GM19397 (cell line): ENCODE results near the gene DDRGK1.

Experiments
- ATAC-seq: cut with Tn5 transposase; IDR thresholded peaks from one replicate; pipeline ENCODE4 v1.9.1; 2021; ENCODE audit warnings: mild to moderate bottlenecking, moderate library complexity; ENCODE audit not compliant: unreplicated experiment

The DDRGK1 gene

DNA sequence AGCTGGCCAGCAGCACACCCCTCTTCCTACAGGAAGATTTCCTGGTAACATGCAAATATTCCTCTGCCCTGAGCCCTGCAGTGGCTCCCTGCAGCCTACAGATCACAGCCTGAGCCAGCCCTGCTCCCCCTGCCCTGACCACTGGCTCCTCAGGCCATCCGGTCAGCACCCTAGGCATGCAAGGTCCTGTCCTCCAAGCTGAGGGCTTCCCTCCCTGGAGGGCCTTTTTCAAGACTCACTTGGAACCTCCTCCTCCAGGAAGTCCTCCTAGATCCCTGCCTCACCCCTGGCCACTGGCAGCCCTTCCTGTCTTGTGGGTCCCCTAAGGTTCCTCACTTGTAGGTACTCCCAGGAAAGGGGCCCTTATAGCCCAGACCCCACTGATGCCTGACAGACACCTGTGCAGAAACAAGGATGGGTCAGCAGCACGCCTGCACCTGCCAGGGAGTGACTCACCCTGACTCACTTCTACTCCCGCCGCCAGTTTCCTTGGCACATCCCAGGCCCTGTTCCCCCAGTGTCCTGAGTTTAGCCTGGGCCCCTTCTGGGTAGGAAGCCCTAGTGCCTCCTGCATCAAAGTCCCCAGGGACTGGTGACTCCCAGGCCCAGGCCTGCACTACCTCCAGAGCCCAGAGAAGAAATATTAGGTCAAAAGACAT is 31.3 kb upstream of the DDRGK1 start:
- no peak for ATAC-seq

DNA sequence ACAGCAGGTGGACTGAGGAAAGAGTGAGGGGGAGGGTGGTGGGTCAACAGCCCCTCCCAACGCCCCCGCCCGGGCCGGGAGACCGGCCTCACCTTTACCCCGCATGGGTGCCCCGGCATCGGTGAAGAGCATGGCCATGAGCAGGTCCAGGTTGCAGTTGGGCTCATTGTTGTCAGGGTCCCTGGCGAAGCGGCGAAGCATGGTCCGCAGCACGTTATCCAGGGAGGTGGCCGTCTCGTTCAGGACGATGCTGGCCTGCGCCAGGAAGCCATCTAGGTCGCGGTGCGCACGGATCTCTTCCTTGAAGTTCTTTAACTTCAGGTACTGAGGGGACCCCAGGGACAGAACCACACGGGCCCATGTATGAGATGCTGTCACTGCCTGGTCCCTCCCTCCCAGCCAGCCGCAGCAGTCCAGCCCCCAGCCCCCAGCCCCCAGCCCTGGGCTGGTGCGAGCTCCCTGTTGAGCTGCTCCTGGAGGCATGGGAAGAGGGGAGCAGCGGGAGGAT is 29.6 kb upstream of the DDRGK1 start:
- no peak for ATAC-seq

DNA sequence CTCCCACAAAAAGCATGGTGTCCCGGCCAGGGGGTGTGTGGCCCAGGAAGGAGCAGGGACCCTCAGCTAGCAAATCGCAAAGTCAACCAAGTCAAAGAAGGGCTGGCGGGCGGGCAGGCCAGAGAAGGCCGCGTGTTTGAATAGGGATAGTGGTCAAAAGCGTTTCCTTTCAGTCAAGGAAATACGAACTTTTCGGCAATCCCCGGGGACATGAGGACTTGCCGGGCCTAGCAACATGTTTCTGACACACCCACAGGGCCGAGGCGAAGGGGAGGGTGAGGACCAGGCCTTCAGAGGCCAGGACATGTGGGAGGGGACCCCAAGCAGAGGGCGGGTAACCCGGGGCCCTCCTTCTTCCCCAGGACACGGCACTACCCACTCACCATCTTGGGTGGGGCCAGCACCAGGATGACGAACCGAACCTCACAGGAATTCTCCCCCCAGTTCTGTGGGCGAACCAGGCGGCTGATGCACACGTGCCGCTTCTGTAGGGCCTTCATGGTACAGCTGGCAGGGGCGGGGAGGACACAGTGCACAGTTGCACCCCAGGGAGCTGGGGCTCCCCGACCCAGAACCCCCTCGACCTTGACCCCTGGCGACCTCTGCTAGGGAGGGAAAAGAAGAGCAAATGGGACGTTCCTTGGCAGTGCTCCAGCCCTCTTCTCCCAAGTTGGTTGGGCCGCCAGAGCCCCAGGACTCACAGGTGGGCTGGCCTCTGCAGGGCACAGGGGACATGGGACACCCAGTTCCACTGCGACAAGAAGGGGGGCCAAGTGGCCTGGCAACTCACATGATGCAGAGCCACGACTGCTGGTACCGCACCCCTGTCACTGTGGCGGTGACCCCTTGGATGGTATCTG is 28.9 kb upstream of the DDRGK1 start:
- ATAC-seq = no peak

DNA sequence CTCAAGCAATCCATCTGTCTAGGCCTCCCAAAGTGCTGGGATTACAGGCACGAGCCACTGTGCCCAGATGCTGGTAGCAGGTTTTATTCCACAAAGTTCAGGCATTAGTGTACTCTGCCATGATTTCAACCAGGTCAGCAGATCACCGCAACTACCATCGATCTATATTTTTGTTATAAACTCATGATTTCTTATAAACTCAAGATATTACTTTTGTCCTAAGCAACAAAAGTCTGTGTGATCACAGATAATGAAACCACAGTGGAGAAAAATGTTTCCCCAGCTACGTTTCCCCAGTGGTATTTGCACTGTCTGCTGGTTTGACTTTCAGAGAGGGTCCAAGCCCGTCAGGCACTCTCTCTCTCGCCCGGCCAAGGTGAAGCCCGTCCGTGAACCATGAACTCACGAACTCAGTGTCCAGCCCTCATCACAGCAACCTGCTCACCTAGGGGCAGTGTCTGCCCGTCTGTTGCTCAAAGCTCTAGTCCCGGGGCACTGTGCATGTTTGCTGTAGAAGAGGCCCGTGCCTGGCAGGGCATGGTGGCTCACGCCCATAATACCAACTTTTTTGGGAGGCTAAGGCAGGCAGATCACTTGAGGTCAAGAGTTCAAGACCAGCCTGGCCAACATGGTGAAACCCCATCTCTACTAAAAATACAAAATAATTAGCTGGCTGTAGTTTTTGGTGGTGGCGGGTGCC is 27.6 kb upstream of the DDRGK1 start:
- no peak for ATAC-seq

DNA sequence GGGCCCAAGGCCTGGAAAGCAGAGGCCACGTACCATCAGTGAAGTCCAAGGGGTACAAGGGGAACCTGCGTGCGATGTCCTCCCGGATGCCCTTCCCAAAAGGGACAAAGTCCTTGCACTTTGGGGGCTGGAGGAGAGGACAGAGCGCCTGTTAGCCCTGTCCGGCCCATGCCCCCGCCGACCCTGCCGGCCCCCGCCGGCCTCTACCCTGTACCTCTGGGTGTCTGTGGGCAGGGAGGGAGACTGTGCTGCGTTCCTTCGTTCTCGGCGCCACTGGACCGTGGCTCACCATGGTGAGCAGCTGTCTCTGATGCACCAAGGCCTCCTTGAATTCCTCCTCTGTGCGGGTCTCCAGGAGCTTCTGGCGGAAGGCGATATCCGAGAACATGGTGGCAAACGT is 26.6 kb upstream of the DDRGK1 start:
- no peak for ATAC-seq

DNA sequence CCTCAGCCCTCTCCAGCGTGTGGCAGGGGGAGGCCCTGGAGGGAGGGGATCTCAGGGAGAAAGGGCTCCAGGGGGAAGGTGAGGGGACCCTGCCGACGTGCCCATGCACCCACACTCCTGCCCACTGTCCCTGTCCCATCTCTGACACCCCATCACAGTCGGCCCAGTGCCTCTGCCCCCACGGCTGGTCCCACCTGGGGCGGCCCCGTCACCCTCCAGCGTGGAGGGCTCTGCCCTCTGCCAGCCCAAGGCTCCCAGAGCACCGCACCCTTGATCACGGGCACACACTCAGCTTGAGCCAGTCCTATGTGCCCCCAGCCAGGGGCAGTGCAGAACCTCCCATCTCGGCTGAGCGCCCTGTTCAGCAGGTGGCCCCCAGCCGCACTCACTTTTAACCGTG is 25.3 kb upstream of the DDRGK1 start:
- ATAC-seq = no peak

DNA sequence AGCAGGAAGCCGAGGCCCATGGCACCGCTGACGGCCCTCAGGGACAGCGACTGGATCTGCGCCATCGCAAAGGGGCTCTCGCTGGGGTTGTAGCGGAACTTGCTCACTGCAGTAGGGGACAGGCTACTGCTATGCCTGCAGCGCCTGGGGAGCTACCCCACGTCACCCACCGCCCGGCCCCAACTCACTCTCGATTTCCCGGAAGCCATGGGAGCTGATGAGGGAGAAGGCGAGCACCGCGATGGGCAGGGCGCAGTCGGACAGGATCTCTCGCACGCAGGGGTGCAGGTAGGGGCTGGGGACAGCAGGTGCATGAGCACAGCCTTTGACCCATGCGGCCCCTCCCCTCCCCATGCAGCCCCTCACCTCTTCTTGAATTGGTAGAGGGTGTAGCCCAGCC is 24.7 kb upstream of the DDRGK1 start:
- ATAC-seq = no peak

DNA sequence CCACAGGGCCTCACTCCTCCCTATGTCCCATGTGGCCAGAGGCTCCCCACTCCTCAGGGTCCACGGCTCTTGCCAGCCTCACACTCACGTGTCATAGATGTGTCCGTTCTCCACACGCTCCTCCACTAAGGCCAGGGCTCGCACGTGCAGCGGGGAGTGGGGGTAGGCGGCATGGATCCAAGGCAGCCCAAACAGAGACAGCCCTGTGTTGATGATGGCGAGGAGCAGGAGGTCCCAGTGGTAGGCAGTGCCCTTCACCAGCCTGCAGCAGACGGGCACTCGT is 24.2 kb upstream of the DDRGK1 start:
- ATAC-seq = no peak

DNA sequence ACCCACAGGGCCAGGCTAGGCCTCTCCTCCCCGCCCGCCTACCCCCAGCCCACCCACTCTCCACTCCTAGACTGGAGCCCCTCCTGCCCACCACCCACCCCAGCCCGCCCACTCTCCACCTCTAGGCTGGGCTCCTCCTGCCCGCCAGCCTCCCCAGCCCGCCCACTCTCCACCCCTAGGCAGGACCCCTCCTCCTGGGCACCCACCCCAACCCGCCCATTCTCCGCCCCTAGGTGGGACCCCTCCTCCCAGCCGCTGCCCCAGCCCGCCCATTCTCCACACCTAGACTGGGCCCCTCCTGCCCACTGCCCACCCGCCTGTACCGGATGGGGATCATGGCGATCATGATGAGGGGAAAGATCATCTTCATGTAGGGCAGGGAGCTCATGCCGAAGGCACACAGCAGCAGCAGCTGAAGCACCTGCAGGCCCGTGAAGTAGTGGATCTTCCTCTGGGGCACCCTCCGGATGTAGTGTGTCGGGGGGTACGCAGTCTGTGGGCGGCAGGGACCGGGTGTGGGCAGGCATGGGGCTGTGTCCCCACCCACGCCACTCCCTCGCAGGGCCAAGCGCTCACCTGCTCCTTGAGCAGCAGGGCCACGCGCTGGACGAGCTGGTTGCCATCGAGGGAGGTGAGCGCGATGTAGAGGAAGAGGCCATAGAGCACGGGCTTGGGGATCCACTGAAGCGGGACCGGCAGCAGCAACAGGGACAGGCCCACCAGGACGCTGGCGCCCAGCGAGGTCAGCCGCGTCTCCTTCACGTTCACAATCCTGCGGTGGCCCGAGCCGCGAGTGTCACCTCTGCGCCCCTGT is 23.7 kb upstream of the DDRGK1 start:
- no peak for ATAC-seq

DNA sequence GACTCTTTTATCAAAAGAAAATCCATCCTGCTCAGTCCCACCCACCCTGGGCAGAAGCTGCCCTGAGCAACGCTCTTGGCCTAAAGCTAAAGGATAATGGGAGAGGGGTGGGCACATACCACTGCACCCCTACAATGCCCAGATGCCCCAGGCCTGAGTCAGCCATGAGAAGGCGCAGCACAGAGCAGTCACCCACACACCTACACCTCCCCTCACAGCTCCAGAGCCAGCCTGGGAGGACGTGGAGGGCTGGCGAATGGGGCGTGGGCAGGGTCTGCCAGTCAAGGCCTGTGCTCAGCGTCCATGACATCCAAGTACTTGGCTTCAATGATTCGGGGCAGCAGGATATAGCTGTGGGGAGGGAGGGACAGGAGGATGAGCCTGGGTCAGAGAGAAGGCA is 23.0 kb upstream of the DDRGK1 start:
- ATAC-seq = no peak

DNA sequence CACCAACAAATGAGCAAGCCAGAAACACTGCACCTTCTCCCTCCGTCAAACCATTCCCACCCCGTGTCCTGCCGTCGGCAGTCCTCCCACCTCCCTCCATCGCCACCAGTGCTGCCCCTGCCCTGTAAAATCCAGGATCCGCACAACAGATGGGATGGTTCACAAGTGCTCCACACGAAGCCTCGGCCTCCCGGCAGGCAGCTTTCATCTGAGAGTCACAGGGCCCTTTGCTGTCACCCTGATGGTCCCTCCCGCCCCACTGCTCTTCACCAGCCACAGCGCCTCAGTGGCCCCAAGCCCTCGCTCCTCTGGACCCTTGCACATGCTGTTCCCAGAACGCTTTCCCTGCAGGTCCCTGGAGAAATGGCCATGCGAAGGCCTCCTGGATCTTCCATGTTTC is 22.4 kb upstream of the DDRGK1 start:
- no peak for ATAC-seq

DNA sequence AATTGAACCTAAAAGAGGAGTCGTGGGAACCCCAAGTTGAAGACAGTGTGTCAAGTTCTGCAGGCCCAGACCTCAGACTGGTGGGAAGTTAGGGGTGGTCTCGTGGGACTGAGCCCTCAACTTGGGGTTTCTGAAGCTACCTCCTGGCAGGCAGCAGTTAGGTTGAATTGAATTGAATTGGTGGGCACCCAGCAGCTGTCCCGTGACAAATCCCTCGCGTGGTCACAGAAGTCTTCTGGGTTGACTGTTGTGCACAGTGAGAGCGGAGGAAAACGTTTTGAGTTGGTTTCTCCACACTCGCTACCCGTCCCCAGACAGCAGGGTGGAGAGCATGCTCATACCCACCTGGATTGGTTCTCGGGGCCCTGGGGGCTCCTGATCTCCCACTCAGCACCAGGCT is 21.6 kb upstream of the DDRGK1 start:
- no peak for ATAC-seq

DNA sequence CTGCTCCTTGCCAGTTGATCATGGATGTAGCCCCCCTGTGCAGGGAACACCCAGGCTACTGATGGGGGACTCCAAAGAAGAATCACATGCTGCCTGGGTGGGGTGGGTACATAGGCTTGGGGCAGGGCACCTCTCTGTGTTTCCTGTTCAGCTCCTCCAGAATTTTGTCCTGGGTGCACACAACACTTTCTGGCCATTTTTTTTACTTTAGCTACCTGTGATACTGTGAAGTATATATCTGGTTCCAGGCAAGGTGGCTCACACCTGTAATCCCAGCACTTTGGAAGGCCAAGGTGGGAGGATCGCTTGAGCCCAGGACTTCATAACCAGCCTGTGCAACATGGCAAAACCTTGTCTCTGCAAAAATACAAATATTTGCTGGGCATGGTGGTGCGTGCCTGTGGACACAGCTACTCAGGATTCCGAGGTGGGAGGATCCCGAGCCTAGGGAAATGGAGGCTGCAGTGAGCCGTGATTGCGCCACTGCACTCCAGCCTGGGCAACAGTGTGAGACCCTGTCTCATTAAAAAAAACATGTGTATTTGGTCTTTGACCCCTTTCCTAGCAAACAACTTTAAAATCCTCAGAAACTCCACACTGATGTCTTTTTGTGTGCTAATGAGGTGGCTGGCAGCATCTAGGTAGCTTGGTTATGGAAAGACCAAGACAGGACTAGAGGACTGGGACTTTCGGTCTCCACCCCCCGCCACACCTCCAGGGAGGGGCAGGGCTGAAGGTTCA is 20.4 kb upstream of the DDRGK1 start:
- no peak for ATAC-seq

DNA sequence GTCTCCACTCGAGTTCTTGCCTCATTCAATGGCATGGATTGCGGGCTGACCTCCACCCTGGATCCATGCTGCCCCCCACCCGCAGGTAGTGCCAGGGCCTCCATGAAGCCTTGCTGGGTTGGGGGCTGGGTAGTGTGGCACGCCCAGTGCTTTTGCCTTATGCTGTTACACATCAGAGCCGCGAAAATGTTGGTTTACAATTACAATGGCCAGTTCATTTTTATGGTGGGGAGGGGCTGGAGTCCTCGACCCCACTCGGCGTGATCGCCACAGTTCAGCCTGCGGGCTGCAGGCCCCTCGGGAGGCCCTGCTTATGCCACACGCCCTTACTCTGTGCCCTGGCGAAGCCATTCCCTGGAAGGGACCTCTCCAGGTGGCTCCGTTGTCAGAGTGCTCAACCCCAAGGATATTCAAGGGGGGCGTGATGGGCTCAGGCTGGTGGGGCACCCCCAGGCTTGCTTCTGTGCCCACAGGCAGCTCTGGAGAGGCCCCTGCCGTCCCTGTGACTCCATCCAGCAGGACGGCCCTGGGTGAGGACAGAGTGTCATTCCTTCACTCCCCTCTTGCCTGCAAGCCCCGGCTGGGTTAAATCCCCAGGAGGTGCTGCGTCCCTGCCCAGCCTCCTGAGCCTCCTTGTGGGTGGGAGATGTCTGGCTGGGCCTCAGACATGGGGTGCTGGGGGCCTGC is 19.7 kb upstream of the DDRGK1 start:
- no peak for ATAC-seq

DNA sequence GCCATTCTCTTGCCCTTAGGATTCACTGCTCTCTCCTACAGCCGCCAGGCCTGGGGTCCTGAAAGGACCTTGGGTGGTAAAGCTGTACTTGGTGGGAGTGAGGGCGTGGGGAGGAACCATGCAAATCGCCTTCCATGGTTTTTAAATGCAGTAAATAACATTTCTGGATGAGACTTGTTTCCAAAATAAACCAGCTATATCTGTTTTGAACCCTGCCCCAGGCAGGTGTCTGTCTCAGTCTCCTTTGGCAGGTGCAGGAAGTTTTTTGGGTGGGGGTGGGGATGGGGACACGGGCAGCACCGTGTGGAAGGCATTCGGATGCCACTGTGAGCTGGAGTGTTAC is 19.1 kb upstream of the DDRGK1 start:
- no peak for ATAC-seq

DNA sequence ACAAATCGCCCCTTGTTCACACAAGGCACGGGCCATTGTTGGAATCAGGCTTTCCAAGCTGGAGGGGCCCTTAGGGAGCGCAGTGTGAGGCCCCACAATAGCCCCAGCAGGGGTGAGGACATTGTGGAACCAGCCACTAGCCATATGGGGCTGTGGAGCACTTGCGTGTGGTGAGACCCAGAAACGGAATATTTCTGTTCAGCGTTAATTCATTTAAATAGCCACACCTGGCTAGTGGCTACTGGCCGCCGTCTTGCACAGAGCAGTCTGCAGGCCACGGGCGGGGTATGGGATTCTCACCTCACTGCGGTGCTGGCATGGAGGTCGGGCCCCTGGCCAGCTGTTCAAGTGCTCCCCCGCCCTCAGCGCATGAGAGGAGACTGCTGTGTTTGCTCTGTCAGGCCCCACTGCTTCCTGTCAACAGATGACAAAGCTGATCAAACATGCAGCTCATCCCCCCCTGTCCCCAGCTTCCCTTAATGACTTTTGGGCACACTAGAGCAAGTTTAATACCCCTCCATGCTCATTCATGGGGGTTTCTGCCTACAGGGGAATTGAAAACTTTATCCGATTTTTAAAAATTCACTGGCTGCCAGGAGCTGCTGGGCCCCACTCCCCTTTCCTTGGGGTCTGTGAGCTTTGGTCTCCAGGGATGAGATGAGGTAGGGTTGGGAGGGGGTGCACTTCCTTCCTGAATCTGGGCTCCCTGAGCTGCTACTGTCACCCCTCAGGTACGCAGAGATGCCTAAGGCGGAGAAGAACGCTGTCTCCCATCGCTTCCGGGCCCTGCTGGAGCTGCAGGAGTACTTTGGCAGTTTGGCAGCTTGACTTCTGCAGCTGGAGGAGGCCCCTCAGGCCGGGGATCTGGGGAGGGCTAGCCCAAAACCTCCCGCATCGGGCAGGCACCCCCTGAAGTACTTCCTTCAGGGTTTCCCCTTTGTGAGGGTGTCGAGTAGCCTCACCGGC is 18.4 kb upstream of the DDRGK1 start:
- ATAC-seq = peak; percentile 65

DNA sequence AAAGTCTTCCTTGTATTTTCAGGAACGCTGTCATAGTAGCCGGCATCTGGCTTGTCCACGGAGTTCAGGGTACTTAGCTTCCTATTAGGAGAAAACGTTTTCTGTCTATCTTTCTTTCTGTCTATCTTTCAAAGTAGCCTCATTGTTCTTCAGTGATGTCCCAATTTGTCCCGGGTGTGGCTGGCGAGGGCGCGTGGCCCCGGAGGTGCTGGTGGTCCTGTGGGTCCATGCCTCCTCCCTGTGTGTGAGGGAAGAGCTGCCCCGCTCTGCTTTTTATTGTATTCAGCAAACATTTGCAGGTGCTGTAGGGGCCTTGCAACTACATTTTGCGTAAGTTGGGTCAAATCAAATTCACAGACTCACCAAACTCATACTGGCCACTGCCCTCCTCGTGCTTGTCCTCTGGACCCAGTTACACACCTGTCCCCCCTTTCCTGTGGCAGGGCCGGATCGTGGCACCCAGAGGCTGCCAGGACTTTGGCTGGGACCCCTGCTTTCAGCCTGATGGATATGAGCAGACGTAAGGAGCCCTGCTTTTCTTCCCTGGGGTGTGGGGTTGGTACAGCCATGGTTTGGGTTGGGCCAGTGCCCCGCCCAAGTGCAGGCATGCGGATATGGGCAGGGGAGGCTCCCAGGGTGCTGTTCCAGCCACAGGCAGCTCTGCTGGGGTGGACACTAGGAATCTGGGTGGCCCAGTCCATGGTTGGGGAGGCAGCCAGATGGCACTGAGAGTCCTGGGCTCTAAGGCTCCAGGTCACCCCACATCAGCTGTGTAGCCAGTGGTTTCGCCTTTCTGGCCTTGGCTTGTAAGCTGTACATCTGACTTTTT is 17.1 kb upstream of the DDRGK1 start:
- ATAC-seq = no peak
